Parathyroid adenoma (tissue), 2 donors: ENCODE results near the gene RUFY1.

Source experiments
- H2AFZ ChIP-seq: fragments of 300-600 bp; sonication (generic); one replicate; pipeline ENCODE4 v1.7.0; 2017; ENCODE audit warnings: antibody characterized with exemption, mild to moderate bottlenecking
- H3K27ac ChIP-seq: fragments of 300-600 bp; sonication (generic); one replicate; pipeline ENCODE4 v1.7.0; 2017
- H3K27me3 ChIP-seq: fragments of 300-600 bp; sonication (generic); one replicate; pipeline ENCODE4 v1.7.0; 2017; ENCODE audit warnings: low read length; ENCODE audit not compliant: control insufficient read depth, insufficient read depth
- H3K36me3 ChIP-seq: fragments of 300-600 bp; sonication (generic); one replicate; pipeline ENCODE4 v1.7.0; 2017; ENCODE audit warnings: low read length; ENCODE audit not compliant: control insufficient read depth, insufficient read depth
- H3K4me1 ChIP-seq: fragments of 300-600 bp; sonication (generic); one replicate; pipeline ENCODE4 v1.7.0; 2017; ENCODE audit warnings: control low read depth
- H3K4me2 ChIP-seq: fragments of 300-600 bp; sonication (generic); one replicate; pipeline ENCODE4 v1.7.0; 2017; ENCODE audit warnings: low read length
- H3K4me3 ChIP-seq: fragments of 300-600 bp; sonication (generic); one replicate; pipeline ENCODE4 v1.7.0; 2017; ENCODE audit warnings: low read depth, low read length
- H3K79me2 ChIP-seq: fragments of 300-600 bp; sonication (generic); one replicate; pipeline ENCODE4 v1.7.0; 2017; ENCODE audit warnings: control low read depth
- H3K9ac ChIP-seq: fragments of 300-600 bp; sonication (generic); one replicate; pipeline ENCODE4 v1.7.0; 2017; ENCODE audit warnings: mild to moderate bottlenecking
- H3K9me3 ChIP-seq: fragments of 300-600 bp; sonication (generic); one replicate; pipeline ENCODE4 v1.7.0; 2017; ENCODE audit warnings: low read length; ENCODE audit not compliant: control insufficient read depth
- CTCF ChIP-seq: fragments of 300-600 bp; sonication (generic); IDR thresholded peaks from one replicate; pipeline ENCODE4 v1.7.0; 2017; ENCODE audit warnings: antibody characterized with exemption, mild to moderate bottlenecking
- donor health status: primary hyperparathyroidism.

Gene RUFY1

GRCh38 chr5:179530069-179530998 lies 20.0 kb upstream of the RUFY1 start:
- no peak overlapping the region for H3K27ac ChIP-seq
- H3K4me1 ChIP-seq = no peaks in the 10 kb centered on the region
- peak overlapping the region; percentile 11 for H3K4me3 ChIP-seq
- no peaks in the 10 kb centered on the region for H3K79me2 ChIP-seq
- H3K36me3 ChIP-seq = no peaks in the 10 kb centered on the region
- peak overlapping the region; percentile 68 for H2AFZ ChIP-seq
- no peaks in the 10 kb centered on the region for H3K9me3 ChIP-seq
- H3K27me3 ChIP-seq = no peaks in the 10 kb centered on the region
- no peak overlapping the region for H3K9ac ChIP-seq
- peak overlapping the region; percentile 1 for H3K4me2 ChIP-seq
- no peak for TF ChIP-seq CTCF

GRCh38 chr5:179533024-179533423 lies 17.3 kb upstream of the RUFY1 start:
- Histone ChIP-seq H3K36me3 (no peaks in the 10 kb centered on the region), H2AFZ (no peak overlapping the region), H3K4me3 (no peak overlapping the region), H3K27me3 (no peaks in the 10 kb centered on the region), H3K4me1 (no peaks in the 10 kb centered on the region), H3K9ac (no peak overlapping the region), H3K9me3 (no peaks in the 10 kb centered on the region), H3K27ac (no peak overlapping the region), H3K79me2 (no peaks in the 10 kb centered on the region), H3K4me2 (no peak overlapping the region)
- TF ChIP-seq CTCF = no peak

GRCh38 chr5:179533907-179534306 lies 16.4 kb upstream of the RUFY1 start:
- Histone ChIP-seq H3K4me2 (no peak overlapping the region), H3K27me3 (no peaks in the 10 kb centered on the region), H2AFZ (no peak overlapping the region), H3K4me1 (no peaks in the 10 kb centered on the region), H3K79me2 (no peaks in the 10 kb centered on the region), H3K27ac (no peak overlapping the region), H3K9ac (no peak overlapping the region), H3K36me3 (no peaks in the 10 kb centered on the region), H3K9me3 (no peaks in the 10 kb centered on the region), H3K4me3 (no peak overlapping the region)
- no peak for TF ChIP-seq CTCF

- H3K4me1 ChIP-seq = no peaks in the 10 kb centered on the region
- H3K27ac ChIP-seq = no peak overlapping the region
- no peak for TF ChIP-seq CTCF
- H3K4me3 ChIP-seq = no peak overlapping the region
- no peaks in the 10 kb centered on the region for H3K36me3 ChIP-seq
- no peak overlapping the region for H3K4me2 ChIP-seq
- H3K79me2 ChIP-seq = no peaks in the 10 kb centered on the region
- no peaks in the 10 kb centered on the region for H3K27me3 ChIP-seq
- H3K9ac ChIP-seq = no peak overlapping the region
- H2AFZ ChIP-seq = no peak overlapping the region
- no peaks in the 10 kb centered on the region for H3K9me3 ChIP-seq
Observed at GRCh38 chr5:179534431-179534830, 15.9 kb upstream of the RUFY1 start.

GRCh38 chr5:179536676-179537075 lies 13.7 kb upstream of the RUFY1 start:
- Histone ChIP-seq H3K27me3 (no peaks in the 10 kb centered on the region), H3K27ac (no peak overlapping the region), H3K36me3 (no peaks in the 10 kb centered on the region), H3K4me1 (no peaks in the 10 kb centered on the region), H3K4me3 (no peak overlapping the region), H3K9ac (no peak overlapping the region), H3K79me2 (no peaks in the 10 kb centered on the region), H3K9me3 (no peaks in the 10 kb centered on the region), H3K4me2 (no peak overlapping the region), H2AFZ (no peak overlapping the region)
- TF ChIP-seq CTCF = no peak
